ENCODE results near the gene ANKHD1. TPM values are rescaled to one million over a fixed set of nuclear protein-coding genes. Genes with fewer than 3 reads are reported as not detected.
A peak's percentile ranks its signal among the peaks of the same experiment; 100 is the strongest.

Gene ANKHD1
- total RNA-seq, 2 donors from 2014 or later = 85.6 to 95.9 TPM

- Histone ChIP-seq H3K4me3 (ENCODE audit: low read length) (no peak overlapping the region), H3K9me3 (ENCODE audit: control insufficient read depth, low read length) (no peaks in the 10 kb centered on the region), H3K36me3 (ENCODE audit: control insufficient read depth, insufficient read depth, low read length) (peaks cover 62% of the 10 kb centered on the region), H3K27ac (ENCODE audit: low read depth, low read length) (no peak overlapping the region), H3K9ac (ENCODE audit: extremely low read depth, low read length, poor library complexity, severe bottlenecking) (no peak overlapping the region), H3K27me3 (ENCODE audit: control insufficient read depth, insufficient read depth, low read length, poor library complexity, severe bottlenecking) (no peaks in the 10 kb centered on the region), H3K4me1 (ENCODE audit: control insufficient read depth, insufficient read depth, low read length) (no peaks in the 10 kb centered on the region)
- 90 to 97% methylated on average over 1 to 2 of the region's 2 CpGs for WGBS, 2 experiments (ENCODE audit: insufficient coverage in 1 of 2, insufficient read length in 1 of 2)
- DNase-seq = no peak
- H3K4me1 Mint-ChIP-seq = peaks cover 27% of the 10 kb centered on the region
- no peaks in the 10 kb centered on the region for H3K27me3 Mint-ChIP-seq (ENCODE audit: insufficient read depth)
- no peak overlapping the region for H3K4me3 Mint-ChIP-seq
- TF ChIP-seq CTCF (conservative IDR thresholded peaks at IDR 0.05) = no peak
- H3K27ac Mint-ChIP-seq = peak overlapping the region; percentile 11
- H3K36me3 Mint-ChIP-seq (ENCODE audit: low read depth) = peaks cover 47% of the 10 kb centered on the region
- H3K9me3 Mint-ChIP-seq = no peaks in the 10 kb centered on the region
Observed at GRCh38 chr5:140553657-140554056, 152.0 kb downstream of the ANKHD1 start.

GRCh38 chr5:140554454-140554853, 152.8 kb downstream of the ANKHD1 start:
- Histone ChIP-seq H3K9ac (ENCODE audit: extremely low read depth, low read length, poor library complexity, severe bottlenecking) (no peak overlapping the region), H3K4me1 (ENCODE audit: control insufficient read depth, insufficient read depth, low read length) (no peaks in the 10 kb centered on the region), H3K36me3 (ENCODE audit: control insufficient read depth, insufficient read depth, low read length) (peaks cover 54% of the 10 kb centered on the region), H3K9me3 (ENCODE audit: control insufficient read depth, low read length) (no peaks in the 10 kb centered on the region), H3K4me3 (ENCODE audit: low read length) (no peak overlapping the region), H3K27me3 (ENCODE audit: control insufficient read depth, insufficient read depth, low read length, poor library complexity, severe bottlenecking) (no peaks in the 10 kb centered on the region), H3K27ac (ENCODE audit: low read depth, low read length) (no peak overlapping the region)
- peaks cover 22% of the 10 kb centered on the region for H3K4me1 Mint-ChIP-seq
- H3K9me3 Mint-ChIP-seq = no peaks in the 10 kb centered on the region
- H3K4me3 Mint-ChIP-seq = no peak overlapping the region
- no peak for DNase-seq
- H3K36me3 Mint-ChIP-seq (ENCODE audit: low read depth) = peaks cover 52% of the 10 kb centered on the region
- TF ChIP-seq CTCF (conservative IDR thresholded peaks at IDR 0.05) = no peak
- no peak overlapping the region for H3K27ac Mint-ChIP-seq
- WGBS, 2 experiments (ENCODE audit: insufficient coverage in 1 of 2, insufficient read length in 1 of 2) = 89 to 93% methylated on average over 2 of the region's 2 CpGs
- H3K27me3 Mint-ChIP-seq (ENCODE audit: insufficient read depth) = no peaks in the 10 kb centered on the region

GRCh38 chr5:140555747-140556312, 154.2 kb downstream of the ANKHD1 start:
- peaks cover 40% of the 10 kb centered on the region for H3K36me3 ChIP-seq (ENCODE audit: control insufficient read depth, insufficient read depth, low read length)
- DNase-seq = no peak
- H3K4me3 ChIP-seq (ENCODE audit: low read length) = peak overlapping the region; percentile 85
- H3K9me3 ChIP-seq (ENCODE audit: control insufficient read depth, low read length) = no peaks in the 10 kb centered on the region
- H3K4me1 ChIP-seq (ENCODE audit: control insufficient read depth, insufficient read depth, low read length) = no peaks in the 10 kb centered on the region
- no peak for TF ChIP-seq CTCF (conservative IDR thresholded peaks at IDR 0.05)
- H3K27ac ChIP-seq (ENCODE audit: low read depth, low read length) = no peak overlapping the region
- H3K4me3 Mint-ChIP-seq = peak overlapping the region; percentile 88
- no peak overlapping the region for H3K27ac Mint-ChIP-seq
- H3K27me3 ChIP-seq (ENCODE audit: control insufficient read depth, insufficient read depth, low read length, poor library complexity, severe bottlenecking) = no peaks in the 10 kb centered on the region
- H3K36me3 Mint-ChIP-seq (ENCODE audit: low read depth) = peaks cover 39% of the 10 kb centered on the region
- H3K9ac ChIP-seq (ENCODE audit: extremely low read depth, low read length, poor library complexity, severe bottlenecking) = peak overlapping the region; percentile 85
- 83% methylated on average over 1 of the region's 1 CpG; no CpG with 5 or more reads in 1 of the 2 experiments for WGBS, 2 experiments (ENCODE audit: insufficient coverage in 1 of 2, insufficient read length in 1 of 2)
- peaks cover 22% of the 10 kb centered on the region for H3K4me1 Mint-ChIP-seq
- H3K27me3 Mint-ChIP-seq (ENCODE audit: insufficient read depth) = no peaks in the 10 kb centered on the region
- H3K9me3 Mint-ChIP-seq = no peaks in the 10 kb centered on the region

All from endodermal cell (in vitro differentiated cells).